Mesothelial cell of epicardium (in vitro differentiated cells): ENCODE data around the gene NSF. TPM values are rescaled to one million over a fixed set of nuclear protein-coding genes. Genes with fewer than 3 reads are reported as not detected.

Source experiments
- DNase-seq, 2 experiments: peaks; one replicate each; pipeline ENCODE4 v3.0.0; 2021; ENCODE audit warnings: low spot score in 2 of 2; ENCODE audit not compliant: unreplicated experiment in 2 of 2
- H3K27ac Mint-ChIP-seq: 2 replicates; pipeline ENCODE4 v1.8.0; 2021; ENCODE audit warnings: mixed read lengths
- H3K27me3 Mint-ChIP-seq: 2 replicates; pipeline ENCODE4 v1.8.0; 2021; ENCODE audit warnings: low read depth, mixed read lengths
- H3K36me3 Mint-ChIP-seq: 2 replicates; pipeline ENCODE4 v1.8.0; 2021; ENCODE audit warnings: mixed read lengths
- H3K4me1 Mint-ChIP-seq: 2 replicates; pipeline ENCODE4 v1.8.0; 2021; ENCODE audit warnings: mixed read lengths
- H3K4me3 Mint-ChIP-seq: 2 replicates; pipeline ENCODE4 v1.8.0; 2021; ENCODE audit warnings: mild to moderate bottlenecking, moderate library complexity, mixed read lengths
- H3K9me3 Mint-ChIP-seq: 2 replicates; pipeline ENCODE4 v1.8.0; 2021; ENCODE audit warnings: mixed read lengths
- CTCF ChIP-seq: fragments of 200-600 bp; sonication (generic); IDR thresholded peaks from one replicate; pipeline ENCODE4 v1.5.0; 2021; ENCODE audit warnings: antibody characterized with exemption; ENCODE audit not compliant: unreplicated experiment
- total RNA-seq: library from RNA; stranded (reverse); gene quantifications from 3 replicates; pipeline ENCODE4 v1.2.1, GENCODE V29; 2021

Gene NSF
- total RNA-seq, 1 donor from 2014 or later: 32.8 TPM

- H3K9me3 Mint-ChIP-seq: no peaks in the 10 kb centered on the region
- no peak overlapping the region for H3K4me3 Mint-ChIP-seq
- no peaks in the 10 kb centered on the region for H3K27me3 Mint-ChIP-seq
- TF ChIP-seq CTCF: no peak
- H3K4me1 Mint-ChIP-seq: peaks cover 21% of the 10 kb centered on the region
- peaks cover 27% of the 10 kb centered on the region for H3K36me3 Mint-ChIP-seq
- no peak for DNase-seq
- H3K27ac Mint-ChIP-seq: peak overlapping the region; percentile 56
Observed at GRCh38 chr17:46803544-46803943, 213.1 kb downstream of the NSF start.

- TF ChIP-seq CTCF: no peak
- Mint-ChIP-seq H3K27ac (peak overlapping the region; percentile 66), H3K36me3 (peaks cover 17% of the 10 kb centered on the region), H3K4me3 (no peak overlapping the region), H3K4me1 (peaks cover 43% of the 10 kb centered on the region), H3K27me3 (no peaks in the 10 kb centered on the region), H3K9me3 (no peaks in the 10 kb centered on the region)
- no peak for DNase-seq
Observed at GRCh38 chr17:46805771-46806170, 215.3 kb downstream of the NSF start.

Other genes starting within 250 kb of the NSF start
- 16.6 to 21.1 TPM (median 18.0 TPM) in 3 replicates for gene ARL17B, start 228.9 kb upstream of the NSF start, total RNA-seq
- gene LRRC37A2, start 78.2 kb upstream of the NSF start, total RNA-seq: 23.8 to 26.8 TPM (median 24.5 TPM) in 3 replicates
- 22.4 to 23.5 TPM (median 23.4 TPM) in 3 replicates for gene ARL17A, start 11.0 kb upstream of the NSF start, total RNA-seq
- gene WNT3, start 228.0 kb downstream of the NSF start, total RNA-seq: 64.2 to 66.4 TPM (median 65.7 TPM) in 3 replicates